ENCODE results near the gene AAGAB.

Gene AAGAB

GRCh38 chr15:67188551-67189218 is 65.8 kb downstream of the AAGAB start:
- DNase-seq (ENCODE audit: low read depth) = no peak
- no peak overlapping the region for H3K4me3 ChIP-seq (ENCODE audit: low read depth, low read length)
- TF ChIP-seq CTCF (IDR thresholded peaks at IDR 0.05; ENCODE audit: control insufficient read depth, extremely low read depth, insufficient read depth) = no peak

- TF ChIP-seq CTCF (IDR thresholded peaks at IDR 0.05; ENCODE audit: control insufficient read depth, extremely low read depth, insufficient read depth) = no peak
- no peak overlapping the region for H3K4me3 ChIP-seq (ENCODE audit: low read depth, low read length)
- DNase-seq (ENCODE audit: low read depth) = no peak
Observed at GRCh38 chr15:67187351-67187854, 67.1 kb downstream of the AAGAB start.

- no peak for DNase-seq (ENCODE audit: low read depth)
- H3K4me3 ChIP-seq (ENCODE audit: low read depth, low read length) = no peak overlapping the region
- TF ChIP-seq CTCF (IDR thresholded peaks at IDR 0.05; ENCODE audit: control insufficient read depth, extremely low read depth, insufficient read depth) = no peak
Observed at GRCh38 chr15:67186688-67187087, 67.8 kb downstream of the AAGAB start.

- TF ChIP-seq CTCF (IDR thresholded peaks at IDR 0.05; ENCODE audit: control insufficient read depth, extremely low read depth, insufficient read depth) = no peak
- no peak overlapping the region for H3K4me3 ChIP-seq (ENCODE audit: low read depth, low read length)
- no peak for DNase-seq (ENCODE audit: low read depth)
Observed at GRCh38 chr15:67186226-67186649, 68.2 kb downstream of the AAGAB start.

- DNase-seq (ENCODE audit: low read depth) = no peak
- TF ChIP-seq CTCF (IDR thresholded peaks at IDR 0.05; ENCODE audit: control insufficient read depth, extremely low read depth, insufficient read depth) = no peak
- H3K4me3 ChIP-seq (ENCODE audit: low read depth, low read length) = no peak overlapping the region
Observed at GRCh38 chr15:67185621-67186225, 68.7 kb downstream of the AAGAB start.

GRCh38 chr15:67185051-67185450 is 69.4 kb downstream of the AAGAB start:
- no peak overlapping the region for H3K4me3 ChIP-seq (ENCODE audit: low read depth, low read length)
- DNase-seq (ENCODE audit: low read depth) = no peak
- no peak for TF ChIP-seq CTCF (IDR thresholded peaks at IDR 0.05; ENCODE audit: control insufficient read depth, extremely low read depth, insufficient read depth)
